Hepatocyte (in vitro differentiated cells): ENCODE data around the gene SELENOV.

Source experiments
- CTCF ChIP-seq: fragments of 200-600 bp; sonication (generic); IDR thresholded peaks from 2 replicates; pipeline ENCODE4 v1.5.1; 2016; ENCODE audit warnings: antibody characterized with exemption, mild to moderate bottlenecking; ENCODE audit not compliant: poor library complexity
- EZH2phosphoT487 ChIP-seq: fragments of 200-600 bp; sonication (generic); IDR thresholded peaks from one replicate; pipeline ENCODE4 v1.6.1; 2018; ENCODE audit warnings: antibody characterized with exemption, mild to moderate bottlenecking, low read depth, moderate library complexity; ENCODE audit not compliant: unreplicated experiment, severe bottlenecking

- no peak for TF ChIP-seq EZH2phosphoT487
- TF ChIP-seq CTCF = no peak
Measured at GRCh38 chr19:39489756-39490155, 25.2 kb upstream of the SELENOV start.
